GM12878 (cell line): Measurements from ENCODE around the gene ABCC11.

Experiments used
- CREB1 ChIP-seq: IDR thresholded peaks from 2 replicates; pipeline ENCODE4 v1.6.1; 2012; ENCODE audit warnings: low read depth, mild to moderate bottlenecking, inconsistent platforms
- E2F8 ChIP-seq: fragments of 450-650 bp; IDR thresholded peaks from 2 replicates; pipeline ENCODE4 v1.6.1; 2018; ENCODE audit warnings: mild to moderate bottlenecking, low read depth, moderate library complexity; ENCODE audit not compliant: partially characterized antibody
- HDAC6 ChIP-seq: fragments of 200-600 bp; sonication (generic); IDR thresholded peaks from one replicate; pipeline ENCODE4 v1.8.0; 2017; ENCODE audit warnings: antibody characterized with exemption; ENCODE audit not compliant: unreplicated experiment
- JUND ChIP-seq: IDR thresholded peaks from 2 replicates; pipeline ENCODE4 v1.6.1; 2012; ENCODE audit warnings: low read depth, mild to moderate bottlenecking, low read length, improper control_type of control experiment, moderate library complexity
- MTA2 ChIP-seq: fragments of 450-650 bp; IDR thresholded peaks from 2 replicates; pipeline ENCODE4 v1.6.1; 2016; ENCODE audit warnings: low read depth, mild to moderate bottlenecking, moderate library complexity
- NFXL1 ChIP-seq: fragments of 450-650 bp; IDR thresholded peaks from 2 replicates; pipeline ENCODE4 v1.6.1; 2017; ENCODE audit warnings: antibody characterized with exemption, mild to moderate bottlenecking, borderline replicate concordance
- NFYA ChIP-seq: IDR thresholded peaks from 2 replicates; pipeline ENCODE4 v1.6.1; 2011; ENCODE audit warnings: low read depth, mild to moderate bottlenecking, low read length, improper control_type of control experiment, borderline replicate concordance
- SMC3 ChIP-seq: IDR thresholded peaks from 2 replicates; pipeline ENCODE4 v1.6.1; 2011; ENCODE audit warnings: low read length, improper control_type of control experiment, borderline replicate concordance
- SP1 ChIP-seq: IDR thresholded peaks from one replicate; pipeline ENCODE4 v1.6.1; 2011; ENCODE audit warnings: low read depth, low read length
- ZZZ3 ChIP-seq: IDR thresholded peaks from 2 replicates; pipeline ENCODE4 v1.6.1; 2011; ENCODE audit warnings: low read depth; ENCODE audit not compliant: control insufficient read depth, insufficient read length
- TF ChIP-seq, protein P1 (sequence below), 3 experiments: IDR thresholded peaks in 2 of 3; conservative IDR thresholded peaks in 1 of 3; 2 replicates each; pipeline ENCODE4 v1.5.1; 2011; ENCODE audit warnings: low read depth in 3 of 3, low read length in 3 of 3, mild to moderate bottlenecking in 3 of 3, control low read depth in 2 of 3, moderate library complexity in 2 of 3, inconsistent platforms in 1 of 3, mixed read lengths in 1 of 3; ENCODE audit not compliant: control insufficient read depth in 2 of 3, insufficient read depth in 1 of 3; ENCODE audit errors: extremely low read depth in 1 of 3
- TF ChIP-seq, protein P2 (sequence below): fragments of 450-650 bp; formaldehyde crosslinking; IDR thresholded peaks from 2 replicates; pipeline ENCODE4 v1.4.0; 2020; ENCODE audit warnings: mild to moderate bottlenecking, moderate library complexity
- TF ChIP-seq, protein P3 (sequence below): IDR thresholded peaks from 2 replicates; pipeline ENCODE4 v1.6.1; 2012; ENCODE audit warnings: low read depth, low read length, improper control_type of control experiment

- TF ChIP-seq NFYA (no peak), E2F8 (no peak), SP1 (no peak), NFXL1 (no peak), CREB1 (no peak), JUND (no peak), ZZZ3 (no peak), HDAC6 (no peak), SMC3 (no peak), MTA2 (no peak)
- TF ChIP-seq, protein P1, sequence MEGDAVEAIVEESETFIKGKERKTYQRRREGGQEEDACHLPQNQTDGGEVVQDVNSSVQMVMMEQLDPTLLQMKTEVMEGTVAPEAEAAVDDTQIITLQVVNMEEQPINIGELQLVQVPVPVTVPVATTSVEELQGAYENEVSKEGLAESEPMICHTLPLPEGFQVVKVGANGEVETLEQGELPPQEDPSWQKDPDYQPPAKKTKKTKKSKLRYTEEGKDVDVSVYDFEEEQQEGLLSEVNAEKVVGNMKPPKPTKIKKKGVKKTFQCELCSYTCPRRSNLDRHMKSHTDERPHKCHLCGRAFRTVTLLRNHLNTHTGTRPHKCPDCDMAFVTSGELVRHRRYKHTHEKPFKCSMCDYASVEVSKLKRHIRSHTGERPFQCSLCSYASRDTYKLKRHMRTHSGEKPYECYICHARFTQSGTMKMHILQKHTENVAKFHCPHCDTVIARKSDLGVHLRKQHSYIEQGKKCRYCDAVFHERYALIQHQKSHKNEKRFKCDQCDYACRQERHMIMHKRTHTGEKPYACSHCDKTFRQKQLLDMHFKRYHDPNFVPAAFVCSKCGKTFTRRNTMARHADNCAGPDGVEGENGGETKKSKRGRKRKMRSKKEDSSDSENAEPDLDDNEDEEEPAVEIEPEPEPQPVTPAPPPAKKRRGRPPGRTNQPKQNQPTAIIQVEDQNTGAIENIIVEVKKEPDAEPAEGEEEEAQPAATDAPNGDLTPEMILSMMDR (IDR thresholded peaks at IDR 0.05 in 2 of 3, conservative IDR thresholded peaks at IDR 0.05 in 1 of 3; ENCODE audit: control insufficient read depth in 2 of 3, extremely low read depth in 1 of 3, insufficient read depth in 1 of 3, low read depth in 3 of 3, low read length in 3 of 3), result no peak
- TF ChIP-seq, protein P2, sequence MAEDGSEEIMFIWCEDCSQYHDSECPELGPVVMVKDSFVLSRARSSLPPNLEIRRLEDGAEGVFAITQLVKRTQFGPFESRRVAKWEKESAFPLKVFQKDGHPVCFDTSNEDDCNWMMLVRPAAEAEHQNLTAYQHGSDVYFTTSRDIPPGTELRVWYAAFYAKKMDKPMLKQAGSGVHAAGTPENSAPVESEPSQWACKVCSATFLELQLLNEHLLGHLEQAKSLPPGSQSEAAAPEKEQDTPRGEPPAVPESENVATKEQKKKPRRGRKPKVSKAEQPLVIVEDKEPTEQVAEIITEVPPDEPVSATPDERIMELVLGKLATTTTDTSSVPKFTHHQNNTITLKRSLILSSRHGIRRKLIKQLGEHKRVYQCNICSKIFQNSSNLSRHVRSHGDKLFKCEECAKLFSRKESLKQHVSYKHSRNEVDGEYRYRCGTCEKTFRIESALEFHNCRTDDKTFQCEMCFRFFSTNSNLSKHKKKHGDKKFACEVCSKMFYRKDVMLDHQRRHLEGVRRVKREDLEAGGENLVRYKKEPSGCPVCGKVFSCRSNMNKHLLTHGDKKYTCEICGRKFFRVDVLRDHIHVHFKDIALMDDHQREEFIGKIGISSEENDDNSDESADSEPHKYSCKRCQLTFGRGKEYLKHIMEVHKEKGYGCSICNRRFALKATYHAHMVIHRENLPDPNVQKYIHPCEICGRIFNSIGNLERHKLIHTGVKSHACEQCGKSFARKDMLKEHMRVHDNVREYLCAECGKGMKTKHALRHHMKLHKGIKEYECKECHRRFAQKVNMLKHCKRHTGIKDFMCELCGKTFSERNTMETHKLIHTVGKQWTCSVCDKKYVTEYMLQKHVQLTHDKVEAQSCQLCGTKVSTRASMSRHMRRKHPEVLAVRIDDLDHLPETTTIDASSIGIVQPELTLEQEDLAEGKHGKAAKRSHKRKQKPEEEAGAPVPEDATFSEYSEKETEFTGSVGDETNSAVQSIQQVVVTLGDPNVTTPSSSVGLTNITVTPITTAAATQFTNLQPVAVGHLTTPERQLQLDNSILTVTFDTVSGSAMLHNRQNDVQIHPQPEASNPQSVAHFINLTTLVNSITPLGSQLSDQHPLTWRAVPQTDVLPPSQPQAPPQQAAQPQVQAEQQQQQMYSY (CRISPR knock-in tag), result no peak
- TF ChIP-seq, protein P3, sequence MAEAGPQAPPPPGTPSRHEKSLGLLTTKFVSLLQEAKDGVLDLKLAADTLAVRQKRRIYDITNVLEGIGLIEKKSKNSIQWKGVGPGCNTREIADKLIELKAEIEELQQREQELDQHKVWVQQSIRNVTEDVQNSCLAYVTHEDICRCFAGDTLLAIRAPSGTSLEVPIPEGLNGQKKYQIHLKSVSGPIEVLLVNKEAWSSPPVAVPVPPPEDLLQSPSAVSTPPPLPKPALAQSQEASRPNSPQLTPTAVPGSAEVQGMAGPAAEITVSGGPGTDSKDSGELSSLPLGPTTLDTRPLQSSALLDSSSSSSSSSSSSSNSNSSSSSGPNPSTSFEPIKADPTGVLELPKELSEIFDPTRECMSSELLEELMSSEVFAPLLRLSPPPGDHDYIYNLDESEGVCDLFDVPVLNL, result no peak
These were observed 44.0 kb upstream of the ABCC11 start for GRCh38 chr16:48291303-48291702.
